HepG2 (cell line): Measurements from ENCODE around the gene FGFR1OP2. TPM values are rescaled to one million over a fixed set of nuclear protein-coding genes. Genes with fewer than 3 reads are reported as not detected.

Experiments
- ARNTL ChIP-seq: sonication (generic); formaldehyde crosslinking; IDR thresholded peaks from 2 replicates; pipeline ENCODE4 v1.4.0; 2020; ENCODE audit warnings: mild to moderate bottlenecking, missing genetic modification reagents
- BHLHE40 ChIP-seq: IDR thresholded peaks from 2 replicates; pipeline ENCODE4 v1.6.1; 2011; ENCODE audit warnings: low read length, improper control_type of control experiment
- EED ChIP-seq: sonication (generic); formaldehyde crosslinking; IDR thresholded peaks from 2 replicates; pipeline ENCODE4 v1.5.0; 2020; ENCODE audit warnings: mild to moderate bottlenecking, missing genetic modification reagents
- HNRNPH1 ChIP-seq: fragments of 200-400 bp; formaldehyde crosslinking; optimal IDR thresholded peaks from 2 replicates; pipeline ENCODE3; 2017; ENCODE audit warnings: mild to moderate bottlenecking, low read depth, low read length
- JUN ChIP-seq: sonication (generic); formaldehyde crosslinking; IDR thresholded peaks from 2 replicates; pipeline ENCODE4 v1.4.0; 2020; ENCODE audit warnings: mild to moderate bottlenecking, missing genetic modification reagents
- MIER3 ChIP-seq: IDR thresholded peaks from 2 replicates; pipeline ENCODE4 v1.6.1; 2016; ENCODE audit warnings: missing compliant biosample characterization, borderline replicate concordance
- MXI1 ChIP-seq: IDR thresholded peaks from 3 replicates; pipeline ENCODE4 v1.6.1; 2012; ENCODE audit warnings: low read depth, low read length, inconsistent platforms, borderline replicate concordance
- PATZ1 ChIP-seq: sonication (generic); formaldehyde crosslinking; IDR thresholded peaks from 2 replicates; pipeline ENCODE4 v1.4.0; 2020; ENCODE audit warnings: missing genetic modification reagents
- POLR2G ChIP-seq: fragments of 200-400 bp; formaldehyde crosslinking; IDR thresholded peaks from 2 replicates; pipeline ENCODE4 v1.6.1; 2018; ENCODE audit warnings: mild to moderate bottlenecking, low read depth, low read length, moderate library complexity
- PPARG ChIP-seq: conservative IDR thresholded peaks from 2 replicates; pipeline ENCODE4 v1.6.1; 2016; ENCODE audit warnings: missing biosample characterization, missing genetic modification reagents
- REPIN1 ChIP-seq: sonication (generic); formaldehyde crosslinking; IDR thresholded peaks from 2 replicates; pipeline ENCODE4 v1.8.0; 2022; ENCODE audit warnings: missing genetic modification reagents, low read depth, mild to moderate bottlenecking, borderline replicate concordance
- SMAD9 ChIP-seq: sonication (generic); formaldehyde crosslinking; IDR thresholded peaks from 2 replicates; pipeline ENCODE4 v1.5.1; 2020; ENCODE audit warnings: mild to moderate bottlenecking, missing genetic modification reagents
- TBP ChIP-seq: sonication (generic); formaldehyde crosslinking; IDR thresholded peaks from 2 replicates; pipeline ENCODE4 v1.5.0; 2020; ENCODE audit warnings: missing genetic modification reagents
- TEAD2 ChIP-seq: sonication (generic); formaldehyde crosslinking; IDR thresholded peaks from 2 replicates; pipeline ENCODE4 v1.9.0; 2021; ENCODE audit warnings: missing genetic modification reagents
- ZNF577 ChIP-seq: sonication (generic); formaldehyde crosslinking; IDR thresholded peaks from 2 replicates; pipeline ENCODE4 v1.4.0; 2020; ENCODE audit warnings: mild to moderate bottlenecking, low read depth, missing genetic modification reagents, borderline replicate concordance
- ZNF713 ChIP-seq: sonication (generic); formaldehyde crosslinking; IDR thresholded peaks from 2 replicates; pipeline ENCODE4 v1.4.0; 2020; ENCODE audit warnings: mild to moderate bottlenecking, missing genetic modification reagents
- ZNF780A ChIP-seq: sonication (generic); formaldehyde crosslinking; IDR thresholded peaks from 2 replicates; pipeline ENCODE4 v1.8.0; 2022; ENCODE audit warnings: mild to moderate bottlenecking, missing genetic modification reagents, moderate library complexity
- polyA plus RNA-seq, 8 experiments: library from polyadenylated mRNA; depleted of rRNA in 3 of 8; stranded (reverse) in 7 of 8; unstranded in 1 of 8; fragments of >200 nt; fragmentation: Illumina TruSeq in 4 of 8; extraction: Trizol in 4 of 8; gene quantifications; 2 replicates each; pipeline versions ENCODE4 v1.2.1 to v1.2.3, GENCODE V29; 2011 to 2016; ENCODE audit warnings: low read depth in 4 of 8, missing spikeins in 1 of 8, mixed read lengths in 1 of 8; ENCODE audit not compliant: insufficient read depth in 1 of 8
- total RNA-seq, 5 experiments: library from RNA; depleted of rRNA; stranded (reverse); fragments of >200 nt; fragmentation: Illumina TruSeq; extraction: Trizol; gene quantifications; 2 replicates each; pipeline ENCODE4 v1.2.3, GENCODE V29; 2016; ENCODE audit warnings: low read depth in 1 of 5
- TF ChIP-seq, protein P1 (sequence below): sonication (generic); formaldehyde crosslinking; IDR thresholded peaks from 2 replicates; pipeline ENCODE4 v1.4.0; 2020; ENCODE audit warnings: missing genetic modification reagents
- TF ChIP-seq, protein P2 (sequence below): conservative IDR thresholded peaks from 2 replicates; pipeline ENCODE4 v1.6.1; 2018; ENCODE audit warnings: missing genetic modification reagents
- TF ChIP-seq, protein P3 (sequence below): sonication (generic); formaldehyde crosslinking; IDR thresholded peaks from 2 replicates; pipeline ENCODE4 v1.8.0; 2022; ENCODE audit warnings: mild to moderate bottlenecking, missing genetic modification reagents, borderline replicate concordance

The FGFR1OP2 gene
- total and polyA plus RNA-seq, 2 of the 13 experiments (the other 11 are each of a cell fraction or from before 2014, with no cell fraction given), result 18.3 to 38.1 TPM

DNA sequence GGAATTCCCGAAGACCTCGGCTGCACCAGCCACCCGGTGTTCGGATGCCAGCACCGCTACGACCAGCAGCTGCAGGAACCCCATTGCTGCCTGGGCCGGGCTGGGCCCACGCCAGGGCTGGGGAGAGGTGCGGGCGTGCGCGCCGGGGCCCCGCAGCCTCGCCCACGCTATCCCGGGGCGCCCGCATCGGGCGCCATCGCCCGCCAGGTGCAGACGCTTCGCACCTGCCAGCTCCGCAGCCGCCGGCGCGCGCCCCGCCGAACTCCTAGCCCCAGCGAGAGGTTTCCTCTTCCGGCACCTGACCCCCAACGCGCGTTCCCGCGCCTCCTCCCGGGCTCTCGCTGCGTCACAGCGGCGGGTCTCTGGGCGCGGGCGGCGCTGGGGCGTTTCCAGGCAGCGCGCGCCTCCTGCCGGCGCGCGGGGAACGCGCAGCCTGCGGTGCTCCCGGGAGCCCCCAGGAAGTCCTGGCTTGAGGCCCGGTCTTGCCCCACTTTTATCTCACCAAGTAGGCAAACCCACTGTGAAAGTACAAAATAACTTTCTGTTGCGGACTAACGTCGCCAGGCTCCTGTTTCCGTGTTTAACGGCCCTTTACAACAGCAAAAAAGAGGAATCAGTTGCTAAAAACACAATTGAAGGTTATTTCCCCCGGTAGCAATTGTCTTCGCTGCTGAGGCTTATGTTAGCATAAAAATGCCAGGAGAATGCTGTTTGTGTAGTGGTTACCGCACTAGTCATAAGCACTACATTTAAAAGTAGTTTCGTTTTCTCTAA, 76.0 kb downstream of the FGFR1OP2 start, which contains the start of gene TM7SF3 (continued):
- TF ChIP-seq, protein P1, sequence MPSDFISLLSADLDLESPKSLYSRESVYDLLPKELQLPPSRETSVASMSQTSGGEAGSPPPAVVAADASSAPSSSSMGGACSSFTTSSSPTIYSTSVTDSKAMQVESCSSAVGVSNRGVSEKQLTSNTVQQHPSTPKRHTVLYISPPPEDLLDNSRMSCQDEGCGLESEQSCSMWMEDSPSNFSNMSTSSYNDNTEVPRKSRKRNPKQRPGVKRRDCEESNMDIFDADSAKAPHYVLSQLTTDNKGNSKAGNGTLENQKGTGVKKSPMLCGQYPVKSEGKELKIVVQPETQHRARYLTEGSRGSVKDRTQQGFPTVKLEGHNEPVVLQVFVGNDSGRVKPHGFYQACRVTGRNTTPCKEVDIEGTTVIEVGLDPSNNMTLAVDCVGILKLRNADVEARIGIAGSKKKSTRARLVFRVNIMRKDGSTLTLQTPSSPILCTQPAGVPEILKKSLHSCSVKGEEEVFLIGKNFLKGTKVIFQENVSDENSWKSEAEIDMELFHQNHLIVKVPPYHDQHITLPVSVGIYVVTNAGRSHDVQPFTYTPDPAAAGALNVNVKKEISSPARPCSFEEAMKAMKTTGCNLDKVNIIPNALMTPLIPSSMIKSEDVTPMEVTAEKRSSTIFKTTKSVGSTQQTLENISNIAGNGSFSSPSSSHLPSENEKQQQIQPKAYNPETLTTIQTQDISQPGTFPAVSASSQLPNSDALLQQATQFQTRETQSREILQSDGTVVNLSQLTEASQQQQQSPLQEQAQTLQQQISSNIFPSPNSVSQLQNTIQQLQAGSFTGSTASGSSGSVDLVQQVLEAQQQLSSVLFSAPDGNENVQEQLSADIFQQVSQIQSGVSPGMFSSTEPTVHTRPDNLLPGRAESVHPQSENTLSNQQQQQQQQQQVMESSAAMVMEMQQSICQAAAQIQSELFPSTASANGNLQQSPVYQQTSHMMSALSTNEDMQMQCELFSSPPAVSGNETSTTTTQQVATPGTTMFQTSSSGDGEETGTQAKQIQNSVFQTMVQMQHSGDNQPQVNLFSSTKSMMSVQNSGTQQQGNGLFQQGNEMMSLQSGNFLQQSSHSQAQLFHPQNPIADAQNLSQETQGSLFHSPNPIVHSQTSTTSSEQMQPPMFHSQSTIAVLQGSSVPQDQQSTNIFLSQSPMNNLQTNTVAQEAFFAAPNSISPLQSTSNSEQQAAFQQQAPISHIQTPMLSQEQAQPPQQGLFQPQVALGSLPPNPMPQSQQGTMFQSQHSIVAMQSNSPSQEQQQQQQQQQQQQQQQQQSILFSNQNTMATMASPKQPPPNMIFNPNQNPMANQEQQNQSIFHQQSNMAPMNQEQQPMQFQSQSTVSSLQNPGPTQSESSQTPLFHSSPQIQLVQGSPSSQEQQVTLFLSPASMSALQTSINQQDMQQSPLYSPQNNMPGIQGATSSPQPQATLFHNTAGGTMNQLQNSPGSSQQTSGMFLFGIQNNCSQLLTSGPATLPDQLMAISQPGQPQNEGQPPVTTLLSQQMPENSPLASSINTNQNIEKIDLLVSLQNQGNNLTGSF (CRISPR knock-in tag), result peak; percentile 94
- no peak for TF ChIP-seq JUN (CRISPR knock-in tag)
- TF ChIP-seq ZNF780A (CRISPR knock-in tag), result peak; percentile 30; the same call in 1 of the 2 replicates
- no peak for TF ChIP-seq TEAD2
- TF ChIP-seq POLR2G, result peak; percentile 70
- peak; percentile 43; the same call in 1 of the 2 replicates for TF ChIP-seq PATZ1
- TF ChIP-seq EED (CRISPR knock-in tag), result no peak
- TF ChIP-seq ZNF577 (CRISPR knock-in tag), result no peak
- TF ChIP-seq MIER3, result no peak
- no peak for TF ChIP-seq HNRNPH1
- TF ChIP-seq SMAD9 (CRISPR knock-in tag), result no peak
- peak; percentile 53; the same call in 1 of the 2 replicates for TF ChIP-seq ZNF713 (CRISPR knock-in tag)
- TF ChIP-seq TBP (CRISPR knock-in tag), result no peak
- TF ChIP-seq, protein P2, sequence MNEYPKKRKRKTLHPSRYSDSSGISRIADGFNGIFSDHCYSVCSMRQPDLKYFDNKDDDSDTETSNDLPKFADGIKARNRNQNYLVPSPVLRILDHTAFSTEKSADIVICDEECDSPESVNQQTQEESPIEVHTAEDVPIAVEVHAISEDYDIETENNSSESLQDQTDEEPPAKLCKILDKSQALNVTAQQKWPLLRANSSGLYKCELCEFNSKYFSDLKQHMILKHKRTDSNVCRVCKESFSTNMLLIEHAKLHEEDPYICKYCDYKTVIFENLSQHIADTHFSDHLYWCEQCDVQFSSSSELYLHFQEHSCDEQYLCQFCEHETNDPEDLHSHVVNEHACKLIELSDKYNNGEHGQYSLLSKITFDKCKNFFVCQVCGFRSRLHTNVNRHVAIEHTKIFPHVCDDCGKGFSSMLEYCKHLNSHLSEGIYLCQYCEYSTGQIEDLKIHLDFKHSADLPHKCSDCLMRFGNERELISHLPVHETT, result no peak
- peak; percentile 85; the same call in 1 of the 3 replicates for TF ChIP-seq MXI1
- no peak; the same call in 1 of the 2 replicates for TF ChIP-seq ARNTL (CRISPR knock-in tag)
- TF ChIP-seq PPARG (CRISPR knock-in tag), result peak; percentile 54; the same call in 1 of the 2 replicates
- peak; percentile 81; the same call in 1 of the 2 replicates for TF ChIP-seq REPIN1 (CRISPR knock-in tag)
- peak; percentile 26; the same call in 1 of the 2 replicates for TF ChIP-seq BHLHE40
- TF ChIP-seq, protein P3, sequence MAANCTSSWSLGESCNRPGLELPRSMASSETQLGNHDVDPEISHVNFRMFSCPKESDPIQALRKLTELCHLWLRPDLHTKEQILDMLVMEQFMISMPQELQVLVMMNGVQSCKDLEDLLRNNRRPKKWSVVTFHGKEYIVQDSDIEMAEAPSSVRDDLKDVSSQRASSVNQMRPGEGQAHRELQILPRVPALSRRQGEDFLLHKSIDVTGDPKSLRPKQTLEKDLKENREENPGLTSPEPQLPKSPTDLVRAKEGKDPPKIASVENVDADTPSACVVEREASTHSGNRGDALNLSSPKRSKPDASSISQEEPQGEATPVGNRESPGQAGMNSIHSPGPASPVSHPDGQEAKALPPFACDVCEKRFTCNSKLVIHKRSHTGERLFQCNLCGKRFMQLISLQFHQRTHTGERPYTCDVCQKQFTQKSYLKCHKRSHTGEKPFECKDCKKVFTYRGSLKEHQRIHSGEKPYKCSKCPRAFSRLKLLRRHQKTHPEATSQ (CRISPR knock-in tag), result no peak
